A549 (cell line): ENCODE results near the gene PGAM1. TPM values are rescaled to one million over a fixed set of nuclear protein-coding genes. Genes with fewer than 3 reads are reported as not detected.

ENCODE experiments used
- ATAC-seq, 2 experiments: fragments of 200-7000 bp in 1 of 2; fragments of >200 bp in 1 of 2; cut with Nextera tagmentation in 1 of 2; cut with Tn5 transposase in 1 of 2; 3 replicates each; pipeline versions ENCODE4 v1.8.0 to v1.9.1; 2018 to 2020; ENCODE audit warnings: mild to moderate bottlenecking in 1 of 2, moderate library complexity in 1 of 2
- CTCF ChIA-PET: fragments of 300-600 bp; sonication (Branson Sonifier 250); formaldehyde crosslinking; extraction: SDS; loops from one replicate; lab custom pipeline; 2021; ENCODE audit warnings: antibody characterized with exemption, inconsistent platforms; lab: Yijun Ruan, JAX
- POLR2A ChIA-PET: fragments of 350-600 bp; formaldehyde crosslinking; extraction: SDS; loops from one replicate; lab custom pipeline; 2021; ENCODE audit warnings: antibody characterized with exemption, inconsistent platforms; lab: Yijun Ruan, JAX
- DNase-seq, 2 experiments: peaks; one replicate each; pipeline versions ENCODE4 v3.0.0 to v3.0.0-alpha.2; 2011 to 2016; ENCODE audit warnings: low read depth in 1 of 2, low spot score in 1 of 2
- FAIRE-seq: peaks from 2 replicates; lab custom pipeline; 2011; peaks lifted over from hg19 to GRCh38; lab: Jason Lieb, UNC
- H3K27ac ChIP-seq, 2 experiments: fragments of >200 bp; sonication (Bioruptor Twin); formaldehyde crosslinking; 3 replicates each; pipeline ENCODE4 v1.5.1; 2016 to 2017
- H3K4me1 ChIP-seq: fragments of >200 bp; sonication (Bioruptor Twin); formaldehyde crosslinking; 3 replicates; pipeline ENCODE4 v1.6.1; 2016
- H3K4me2 ChIP-seq: fragments of >200 bp; sonication (Bioruptor Twin); formaldehyde crosslinking; 3 replicates; pipeline ENCODE4 v1.6.1; 2016
- H3K4me3 ChIP-seq: fragments of >200 bp; sonication (Bioruptor Twin); formaldehyde crosslinking; 3 replicates; pipeline ENCODE4 v1.5.1; 2016
- H3K9me3 ChIP-seq: fragments of >200 bp; sonication (Bioruptor Twin); formaldehyde crosslinking; 3 replicates; pipeline ENCODE4 v1.6.1; 2016
- CBX2 ChIP-seq: fragments of 200-600 bp; sonication (generic); IDR thresholded peaks from 2 replicates; pipeline ENCODE4 v1.6.1; 2016; ENCODE audit warnings: low read depth, mild to moderate bottlenecking, borderline replicate concordance
- CEBPB ChIP-seq, 2 experiments: fragments of >200 bp in 1 of 2; sonication (Bioruptor Twin) in 1 of 2; formaldehyde crosslinking in 1 of 2; IDR thresholded peaks; 2 replicates each; pipeline ENCODE4 v1.6.1; 2012 to 2016
- EHF ChIP-seq: fragments of 250-450 bp; sonication (Bioruptor Pico); IDR thresholded peaks from 2 replicates; pipeline ENCODE4 v1.5.0; 2020; ENCODE audit warnings: mild to moderate bottlenecking
- ESRRA ChIP-seq: fragments of 150-350 bp; IDR thresholded peaks from 2 replicates; pipeline ENCODE4 v1.6.1; 2014; ENCODE audit warnings: mild to moderate bottlenecking, low read length, borderline replicate concordance
- GATA3 ChIP-seq: IDR thresholded peaks from 2 replicates; pipeline ENCODE4 v1.6.1; 2012; ENCODE audit warnings: borderline replicate concordance
- HDAC2 ChIP-seq: fragments of 200-600 bp; sonication (generic); IDR thresholded peaks from 2 replicates; pipeline ENCODE4 v1.6.1; 2016
- HOXA7 ChIP-seq: fragments of 250-450 bp; sonication (Bioruptor Pico); IDR thresholded peaks from 2 replicates; pipeline ENCODE4 v1.5.0; 2020; ENCODE audit warnings: mild to moderate bottlenecking, moderate library complexity
- HOXB13 ChIP-seq: fragments of 250-450 bp; sonication (Bioruptor Pico); IDR thresholded peaks from 2 replicates; pipeline ENCODE4 v1.5.0; 2020; ENCODE audit warnings: low read depth, mild to moderate bottlenecking, moderate library complexity
- JUNB ChIP-seq: fragments of >200 bp; sonication (Bioruptor Twin); formaldehyde crosslinking; IDR thresholded peaks from 2 replicates; pipeline ENCODE4 v1.6.1; 2016
- KDM1A ChIP-seq: fragments of 200-600 bp; sonication (generic); IDR thresholded peaks from 2 replicates; pipeline ENCODE4 v1.6.1; 2016; ENCODE audit warnings: low read depth, mild to moderate bottlenecking
- KDM5A ChIP-seq: fragments of 200-600 bp; sonication (generic); IDR thresholded peaks from 2 replicates; pipeline ENCODE4 v1.6.1; 2016; ENCODE audit warnings: antibody characterized with exemption, mild to moderate bottlenecking
- MAZ ChIP-seq: fragments of 150-350 bp; IDR thresholded peaks from 2 replicates; pipeline ENCODE4 v1.6.1; 2014; ENCODE audit warnings: antibody characterized with exemption, low read depth, low read length, borderline replicate concordance
- NR3C1 ChIP-seq: fragments of >200 bp; sonication (Bioruptor Twin); formaldehyde crosslinking; IDR thresholded peaks from 3 replicates; pipeline ENCODE4 v1.6.1; 2017
- PHF8 ChIP-seq: fragments of 200-600 bp; sonication (generic); IDR thresholded peaks from 2 replicates; pipeline ENCODE4 v1.6.1; 2016; ENCODE audit warnings: low read depth, mild to moderate bottlenecking, antibody characterized with exemption, moderate library complexity, borderline replicate concordance
- RFX5 ChIP-seq: fragments of 450-650 bp; IDR thresholded peaks from 2 replicates; pipeline ENCODE4 v1.7.1; 2014; ENCODE audit warnings: antibody characterized with exemption, mild to moderate bottlenecking, moderate library complexity
- RNF2 ChIP-seq: fragments of 200-600 bp; sonication (generic); IDR thresholded peaks from 2 replicates; pipeline ENCODE4 v1.6.1; 2016; ENCODE audit warnings: low read depth, mild to moderate bottlenecking, antibody characterized with exemption, moderate library complexity, borderline replicate concordance
- SREBF2 ChIP-seq: fragments of 450-650 bp; IDR thresholded peaks from 2 replicates; pipeline ENCODE4 v1.6.1; 2014; ENCODE audit warnings: mild to moderate bottlenecking, moderate library complexity
- TP53 ChIP-seq: fragments of 250-450 bp; sonication (Bioruptor Pico); IDR thresholded peaks from 2 replicates; pipeline ENCODE4 v1.5.0; 2021; ENCODE audit warnings: mild to moderate bottlenecking, moderate library complexity
- ZC3H11A ChIP-seq: fragments of 450-650 bp; IDR thresholded peaks from 2 replicates; pipeline ENCODE4 v1.6.1; 2014; ENCODE audit warnings: antibody characterized with exemption, mild to moderate bottlenecking
- ZNF302 ChIP-seq: fragments of 250-450 bp; sonication (Bioruptor Pico); IDR thresholded peaks from 2 replicates; pipeline ENCODE4 v1.9.0; 2021; ENCODE audit warnings: inconsistent platforms, mild to moderate bottlenecking, moderate library complexity
- WGBS: methylation state at CpG from one replicate; pipeline ENCODE4 v1.1.6; 2017; ENCODE audit errors: missing lambda C conversion rate; 5-methylcytosine and 5-hydroxymethylcytosine counted together
- polyA plus RNA-seq, 4 experiments: library from polyadenylated mRNA; depleted of rRNA in 3 of 4; stranded (reverse); fragments of >200 nt; fragmentation: RNase III in 1 of 4; extraction: RNeasy Plus Mini Kit Qiagen cat#74134 plus additional on column Dnase treatment in 1 of 4; gene quantifications; 2 replicates in 3 of 4; 3 replicates in 1 of 4; pipeline ENCODE4 v1.2.3, GENCODE V29; 2011 to 2017
- TF ChIP-seq, protein P1 (sequence below): fragments of 200-600 bp; sonication (generic); IDR thresholded peaks from 2 replicates; pipeline ENCODE4 v1.6.1; 2016; ENCODE audit warnings: antibody characterized with exemption, mild to moderate bottlenecking, moderate library complexity
- TF ChIP-seq, protein P2 (sequence below): fragments of >200 bp; sonication (Bioruptor Twin); formaldehyde crosslinking; IDR thresholded peaks from 2 replicates; pipeline ENCODE4 v1.6.1; 2016
- TF ChIP-seq, protein P3 (sequence below): IDR thresholded peaks from 2 replicates; pipeline ENCODE4 v1.6.1; 2012; ENCODE audit warnings: low read depth, borderline replicate concordance
- TF ChIP-seq, protein P4 (sequence below): IDR thresholded peaks from 2 replicates; pipeline ENCODE4 v1.6.1; 2012

Gene PGAM1
- polyA plus RNA-seq, 2 of the 4 experiments (the other 2 are of a cell fraction) = 459 to 557 TPM

DNA sequence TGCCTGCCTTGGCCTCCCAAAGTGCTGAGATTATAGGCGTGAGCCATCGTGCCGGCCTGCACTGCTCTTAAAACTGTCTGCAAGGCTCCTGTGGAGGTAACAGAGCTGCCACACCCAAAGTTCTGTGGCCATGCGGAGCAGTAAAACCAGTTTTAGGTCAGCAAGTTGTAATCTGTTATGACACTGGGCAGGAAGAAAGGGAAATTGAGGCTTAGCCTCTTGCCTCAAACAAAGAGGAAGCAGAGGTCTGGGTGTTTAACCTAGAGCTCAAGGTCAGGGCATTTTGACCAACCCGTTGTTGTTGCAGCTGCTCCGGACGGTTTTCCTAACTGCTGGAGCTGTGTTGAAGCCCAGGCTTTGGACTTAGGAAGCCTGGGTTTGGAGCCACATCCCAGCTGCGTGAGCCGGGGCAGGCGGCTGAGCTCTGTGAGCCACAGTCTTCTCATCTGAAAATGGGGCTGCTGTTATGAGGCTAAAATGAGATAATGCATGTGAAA, 17.4 kb upstream of the PGAM1 start (continued):
- TF ChIP-seq, protein P1, sequence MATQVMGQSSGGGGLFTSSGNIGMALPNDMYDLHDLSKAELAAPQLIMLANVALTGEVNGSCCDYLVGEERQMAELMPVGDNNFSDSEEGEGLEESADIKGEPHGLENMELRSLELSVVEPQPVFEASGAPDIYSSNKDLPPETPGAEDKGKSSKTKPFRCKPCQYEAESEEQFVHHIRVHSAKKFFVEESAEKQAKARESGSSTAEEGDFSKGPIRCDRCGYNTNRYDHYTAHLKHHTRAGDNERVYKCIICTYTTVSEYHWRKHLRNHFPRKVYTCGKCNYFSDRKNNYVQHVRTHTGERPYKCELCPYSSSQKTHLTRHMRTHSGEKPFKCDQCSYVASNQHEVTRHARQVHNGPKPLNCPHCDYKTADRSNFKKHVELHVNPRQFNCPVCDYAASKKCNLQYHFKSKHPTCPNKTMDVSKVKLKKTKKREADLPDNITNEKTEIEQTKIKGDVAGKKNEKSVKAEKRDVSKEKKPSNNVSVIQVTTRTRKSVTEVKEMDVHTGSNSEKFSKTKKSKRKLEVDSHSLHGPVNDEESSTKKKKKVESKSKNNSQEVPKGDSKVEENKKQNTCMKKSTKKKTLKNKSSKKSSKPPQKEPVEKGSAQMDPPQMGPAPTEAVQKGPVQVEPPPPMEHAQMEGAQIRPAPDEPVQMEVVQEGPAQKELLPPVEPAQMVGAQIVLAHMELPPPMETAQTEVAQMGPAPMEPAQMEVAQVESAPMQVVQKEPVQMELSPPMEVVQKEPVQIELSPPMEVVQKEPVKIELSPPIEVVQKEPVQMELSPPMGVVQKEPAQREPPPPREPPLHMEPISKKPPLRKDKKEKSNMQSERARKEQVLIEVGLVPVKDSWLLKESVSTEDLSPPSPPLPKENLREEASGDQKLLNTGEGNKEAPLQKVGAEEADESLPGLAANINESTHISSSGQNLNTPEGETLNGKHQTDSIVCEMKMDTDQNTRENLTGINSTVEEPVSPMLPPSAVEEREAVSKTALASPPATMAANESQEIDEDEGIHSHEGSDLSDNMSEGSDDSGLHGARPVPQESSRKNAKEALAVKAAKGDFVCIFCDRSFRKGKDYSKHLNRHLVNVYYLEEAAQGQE = no peak
- TF ChIP-seq MAZ (no peak), JUNB (no peak), KDM5A (no peak), EHF (CRISPR knock-in tag) (no peak), RFX5 (no peak)
- TF ChIP-seq, protein P2, sequence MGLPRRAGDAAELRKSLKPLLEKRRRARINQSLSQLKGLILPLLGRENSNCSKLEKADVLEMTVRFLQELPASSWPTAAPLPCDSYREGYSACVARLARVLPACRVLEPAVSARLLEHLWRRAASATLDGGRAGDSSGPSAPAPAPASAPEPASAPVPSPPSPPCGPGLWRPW = no peak

DNA sequence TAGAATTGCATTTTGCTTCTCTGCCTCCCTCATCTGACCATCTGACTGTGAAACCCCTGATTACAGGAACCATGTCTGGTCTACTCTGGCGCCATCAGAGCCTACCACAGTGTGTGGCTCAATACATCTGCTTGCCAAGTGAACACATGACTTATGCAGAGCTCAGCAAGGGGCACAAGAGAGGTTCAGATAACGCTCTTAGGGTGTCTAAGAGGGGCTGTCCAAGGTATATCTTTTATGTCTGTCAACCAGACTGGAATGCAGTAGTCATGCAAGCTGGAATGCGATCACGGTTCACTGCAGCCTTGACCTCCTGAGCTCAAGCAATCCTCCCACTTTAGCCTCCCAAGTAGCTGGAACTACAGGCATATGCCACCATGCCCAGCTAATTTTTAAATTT, 14.6 kb upstream of the PGAM1 start:
- POLR2A ChIA-PET = no interaction called here

DNA sequence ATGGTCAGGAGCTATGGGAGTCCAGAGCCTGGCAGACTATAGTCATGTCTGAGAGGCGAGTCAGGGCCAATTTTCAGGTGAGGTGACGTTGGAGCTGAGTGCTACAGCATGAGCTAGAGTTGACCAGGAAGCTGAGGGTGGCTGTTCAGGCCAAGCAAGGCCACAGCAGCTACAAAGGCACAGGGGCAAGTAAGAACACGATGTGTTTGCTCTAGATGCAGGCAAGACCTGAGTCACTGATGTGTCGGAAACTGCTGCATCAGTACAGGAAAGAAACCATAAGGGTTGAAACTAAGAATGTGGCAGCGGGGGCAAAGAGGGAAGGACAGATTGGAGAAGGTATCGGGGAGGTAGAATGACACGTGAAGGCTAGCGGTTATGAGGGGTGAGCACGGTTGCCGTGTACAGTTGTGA, 13.1 kb upstream of the PGAM1 start:
- no peak overlapping the region for H3K4me2 ChIP-seq
- H3K9me3 ChIP-seq = no peaks in the 10 kb centered on the region
- no peak for TF ChIP-seq TP53 (CRISPR knock-in tag)
- no peak for TF ChIP-seq HOXB13
- TF ChIP-seq CBX2 = no peak
- TF ChIP-seq, protein P3, sequence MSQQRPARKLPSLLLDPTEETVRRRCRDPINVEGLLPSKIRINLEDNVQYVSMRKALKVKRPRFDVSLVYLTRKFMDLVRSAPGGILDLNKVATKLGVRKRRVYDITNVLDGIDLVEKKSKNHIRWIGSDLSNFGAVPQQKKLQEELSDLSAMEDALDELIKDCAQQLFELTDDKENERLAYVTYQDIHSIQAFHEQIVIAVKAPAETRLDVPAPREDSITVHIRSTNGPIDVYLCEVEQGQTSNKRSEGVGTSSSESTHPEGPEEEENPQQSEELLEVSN = no peak
- no peak for TF ChIP-seq CEBPB (IDR thresholded peaks at IDR 0.05)
- no peak for TF ChIP-seq PHF8
- TF ChIP-seq HDAC2 = no peak
- no peak for TF ChIP-seq JUNB
- TF ChIP-seq, protein P1 = no peak
- TF ChIP-seq NR3C1 = no peak
- no peak for TF ChIP-seq GATA3
- TF ChIP-seq KDM5A = no peak
- TF ChIP-seq, protein P2 = no peak
- DNase-seq (no peak), FAIRE-seq (no peak), ATAC-seq (0 out of 6 replicates have a peak, but pooled peaks have one; percentile 15 to 25)
- no peaks in the 10 kb centered on the region for H3K4me1 ChIP-seq
- H3K4me3 ChIP-seq = no peak overlapping the region
- POLR2A ChIA-PET = no interaction called here
- WGBS = 72% methylated on average over 10 of the region's 10 CpGs
- peak overlapping the region in 1 of 2 experiments; percentile 36; a peak in 2 of 6 replicates for H3K27ac ChIP-seq
- CTCF ChIA-PET = interaction anchor here (0.9 to 2.9 kb wide), 4 partner anchors 10 to 199 kb away, joined by 4 to 7 read pairs (median 4); partner anchors contain the start of gene ANKRD2

More for the DNA sequence above, 14.6 kb upstream of the PGAM1 start:
- Histone ChIP-seq H3K27ac (no peak overlapping the region), H3K9me3 (no peaks in the 10 kb centered on the region), H3K4me1 (0 out of 3 replicates have a peak, but pooled peaks cover 2% of the 10 kb centered on the region), H3K4me3 (no peak overlapping the region), H3K4me2 (no peak overlapping the region)
- CTCF ChIA-PET = interaction anchor here (0.8 to 1.5 kb wide), 5 partner anchors 9 to 142 kb away, joined by 3 to 5 read pairs (median 3); partner anchors contain the start of gene RRP12
- WGBS = 55% methylated on average over 4 of the region's 4 CpGs
- TF ChIP-seq ZC3H11A (no peak), SREBF2 (no peak), KDM1A (no peak), HOXA7 (CRISPR knock-in tag) (no peak), RNF2 (no peak), ZNF302 (CRISPR knock-in tag) (no peak), ESRRA (no peak)
- TF ChIP-seq, protein P4, sequence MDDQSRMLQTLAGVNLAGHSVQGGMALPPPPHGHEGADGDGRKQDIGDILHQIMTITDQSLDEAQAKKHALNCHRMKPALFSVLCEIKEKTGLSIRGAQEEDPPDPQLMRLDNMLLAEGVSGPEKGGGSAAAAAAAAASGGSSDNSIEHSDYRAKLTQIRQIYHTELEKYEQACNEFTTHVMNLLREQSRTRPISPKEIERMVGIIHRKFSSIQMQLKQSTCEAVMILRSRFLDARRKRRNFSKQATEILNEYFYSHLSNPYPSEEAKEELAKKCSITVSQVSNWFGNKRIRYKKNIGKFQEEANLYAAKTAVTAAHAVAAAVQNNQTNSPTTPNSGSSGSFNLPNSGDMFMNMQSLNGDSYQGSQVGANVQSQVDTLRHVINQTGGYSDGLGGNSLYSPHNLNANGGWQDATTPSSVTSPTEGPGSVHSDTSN = no peak
- no peak for DNase-seq
- no peak for FAIRE-seq
- no peak for ATAC-seq
